MM.1S (cell line): ENCODE results near the gene TSPEAR.

ENCODE experiments used
- DNase-seq: peaks from one replicate; pipeline ENCODE4 v3.0.0-alpha.2; 2015
- H2AFZ ChIP-seq: fragments of 300-600 bp; sonication (generic); 2 replicates; pipeline ENCODE4 v1.6.0; 2016; ENCODE audit warnings: antibody characterized with exemption, low read length
- H3F3A ChIP-seq: fragments of 300-600 bp; sonication (generic); 2 replicates; pipeline ENCODE4 v1.6.1; 2016; ENCODE audit warnings: mild to moderate bottlenecking, antibody characterized with exemption, low read length, moderate library complexity, mixed read lengths; ENCODE audit not compliant: insufficient read depth
- H3K27ac ChIP-seq: fragments of 300-600 bp; sonication (generic); 2 replicates; pipeline ENCODE4 v1.5.1; 2016; ENCODE audit warnings: mild to moderate bottlenecking, low read length
- H3K27me3 ChIP-seq: fragments of 300-600 bp; sonication (generic); replicated peaks from 2 replicates; pipeline ENCODE4 v1.6.0; 2016; ENCODE audit warnings: low read length; ENCODE audit not compliant: insufficient read depth
- H3K36me3 ChIP-seq: fragments of 300-600 bp; sonication (generic); replicated peaks from 2 replicates; pipeline ENCODE4 v1.6.1; 2016; ENCODE audit warnings: mild to moderate bottlenecking, low read length, mixed read lengths; ENCODE audit not compliant: insufficient read depth
- H3K4me1 ChIP-seq: fragments of 300-600 bp; sonication (generic); 2 replicates; pipeline ENCODE4 v1.6.1; 2016; ENCODE audit warnings: low read length, mixed read lengths
- H3K4me2 ChIP-seq: fragments of 300-600 bp; sonication (generic); 2 replicates; pipeline ENCODE4 v1.6.0; 2016; ENCODE audit warnings: low read depth, low read length
- H3K4me3 ChIP-seq: fragments of 300-600 bp; sonication (generic); 2 replicates; pipeline ENCODE4 v1.5.1; 2016; ENCODE audit warnings: low read length, mixed read lengths
- H3K79me2 ChIP-seq: fragments of 300-600 bp; sonication (generic); 2 replicates; pipeline ENCODE4 v1.6.1; 2016; ENCODE audit warnings: mixed run types, low read length, mixed read lengths
- H3K9ac ChIP-seq: fragments of 300-600 bp; sonication (generic); 2 replicates; pipeline ENCODE4 v1.6.1; 2016; ENCODE audit warnings: low read length, mixed read lengths
- H3K9me2 ChIP-seq: fragments of 300-600 bp; sonication (generic); replicated peaks from 2 replicates; pipeline ENCODE4 v1.6.1; 2016; ENCODE audit warnings: mild to moderate bottlenecking, low read length, mixed read lengths; ENCODE audit not compliant: insufficient read depth
- H3K9me3 ChIP-seq: fragments of 300-600 bp; sonication (generic); replicated peaks from 2 replicates; pipeline ENCODE4 v1.6.1; 2016; ENCODE audit warnings: mild to moderate bottlenecking, low read length, mixed read lengths; ENCODE audit not compliant: insufficient read depth
- H4K20me1 ChIP-seq: fragments of 300-600 bp; sonication (generic); 2 replicates; pipeline ENCODE4 v1.6.1; 2016; ENCODE audit warnings: mild to moderate bottlenecking, low read length, moderate library complexity, mixed read lengths; ENCODE audit not compliant: insufficient read depth
- EZH2 ChIP-seq: fragments of 300-600 bp; sonication (generic); optimal IDR thresholded peaks from 2 replicates; pipeline ENCODE3; 2017; ENCODE audit warnings: low read depth, mild to moderate bottlenecking, antibody characterized with exemption, low read length, mixed read lengths
- EZH2phosphoT487 ChIP-seq: fragments of 300-600 bp; sonication (generic); IDR thresholded peaks from 2 replicates; pipeline ENCODE4 v1.6.1; 2018; ENCODE audit warnings: antibody characterized with exemption, low read length
- TF ChIP-seq, protein P1 (sequence below): fragments of 300-600 bp; sonication (generic); IDR thresholded peaks from 2 replicates; pipeline ENCODE4 v1.5.1; 2016; ENCODE audit warnings: antibody characterized with exemption, low read length, mixed read lengths

TSPEAR gene

DNA sequence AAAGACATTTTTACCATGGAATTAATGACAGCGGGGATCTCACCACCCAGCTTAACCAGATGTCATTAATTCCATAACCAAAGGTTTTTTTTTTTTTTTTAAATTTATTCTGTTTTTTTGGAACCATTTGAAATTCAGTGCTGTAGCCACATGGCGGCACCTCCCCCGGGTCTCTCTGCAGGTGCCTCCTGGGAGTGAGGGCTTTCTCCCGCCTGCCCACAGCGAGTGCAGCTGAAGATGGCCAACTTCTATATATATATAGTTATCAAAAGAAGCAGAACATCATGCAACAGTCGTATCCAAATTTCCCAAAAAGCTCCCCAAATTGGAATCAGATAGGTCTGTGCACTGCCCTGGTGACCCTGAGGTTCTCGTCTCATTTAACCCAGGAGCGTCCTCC is 95.9 kb downstream of the TSPEAR start:
- DNase-seq, result no peak
- no peaks in the 10 kb centered on the region for H3K36me3 ChIP-seq
- TF ChIP-seq, protein P1, sequence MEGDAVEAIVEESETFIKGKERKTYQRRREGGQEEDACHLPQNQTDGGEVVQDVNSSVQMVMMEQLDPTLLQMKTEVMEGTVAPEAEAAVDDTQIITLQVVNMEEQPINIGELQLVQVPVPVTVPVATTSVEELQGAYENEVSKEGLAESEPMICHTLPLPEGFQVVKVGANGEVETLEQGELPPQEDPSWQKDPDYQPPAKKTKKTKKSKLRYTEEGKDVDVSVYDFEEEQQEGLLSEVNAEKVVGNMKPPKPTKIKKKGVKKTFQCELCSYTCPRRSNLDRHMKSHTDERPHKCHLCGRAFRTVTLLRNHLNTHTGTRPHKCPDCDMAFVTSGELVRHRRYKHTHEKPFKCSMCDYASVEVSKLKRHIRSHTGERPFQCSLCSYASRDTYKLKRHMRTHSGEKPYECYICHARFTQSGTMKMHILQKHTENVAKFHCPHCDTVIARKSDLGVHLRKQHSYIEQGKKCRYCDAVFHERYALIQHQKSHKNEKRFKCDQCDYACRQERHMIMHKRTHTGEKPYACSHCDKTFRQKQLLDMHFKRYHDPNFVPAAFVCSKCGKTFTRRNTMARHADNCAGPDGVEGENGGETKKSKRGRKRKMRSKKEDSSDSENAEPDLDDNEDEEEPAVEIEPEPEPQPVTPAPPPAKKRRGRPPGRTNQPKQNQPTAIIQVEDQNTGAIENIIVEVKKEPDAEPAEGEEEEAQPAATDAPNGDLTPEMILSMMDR, result no peak
- TF ChIP-seq EZH2, result no peak
- TF ChIP-seq EZH2phosphoT487, result no peak
- H3K4me2 ChIP-seq, result no peak overlapping the region
- no peaks in the 10 kb centered on the region for H3K9me2 ChIP-seq
- H3K9ac ChIP-seq, result no peak overlapping the region
- H2AFZ ChIP-seq, result no peak overlapping the region
- no peaks in the 10 kb centered on the region for H3K4me1 ChIP-seq
- no peak overlapping the region for H3K27ac ChIP-seq
- H4K20me1 ChIP-seq, result no peaks in the 10 kb centered on the region
- peaks cover 88% of the 10 kb centered on the region for H3K27me3 ChIP-seq
- H3K4me3 ChIP-seq, result no peak overlapping the region
- H3K9me3 ChIP-seq, result no peaks in the 10 kb centered on the region
- no peaks in the 10 kb centered on the region for H3F3A ChIP-seq
- H3K79me2 ChIP-seq, result no peaks in the 10 kb centered on the region

DNA sequence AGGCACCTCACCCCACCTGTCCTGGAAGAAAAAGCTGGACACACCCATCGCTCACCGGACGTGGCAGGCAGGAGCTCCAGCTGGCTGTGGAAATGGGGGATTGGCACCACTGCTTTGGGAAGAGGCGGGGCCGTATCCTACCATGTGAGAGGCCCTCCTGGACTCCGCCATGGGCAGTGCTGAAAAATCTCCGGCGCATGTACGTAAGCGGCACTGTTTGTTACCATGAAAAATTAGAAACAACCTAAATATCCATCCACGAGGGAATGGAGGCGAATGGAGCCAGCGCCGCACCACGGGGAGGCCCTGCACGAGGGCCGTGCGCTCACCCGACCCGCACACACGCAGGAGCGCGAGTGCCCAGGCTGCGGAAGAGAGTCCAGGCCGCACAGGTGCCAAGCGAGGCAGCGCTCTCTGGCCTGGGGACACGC is 96.4 kb downstream of the TSPEAR start:
- Histone ChIP-seq H3K4me1 (no peaks in the 10 kb centered on the region), H4K20me1 (no peaks in the 10 kb centered on the region), H3K36me3 (no peaks in the 10 kb centered on the region), H3F3A (no peaks in the 10 kb centered on the region), H3K27me3 (peaks cover 85% of the 10 kb centered on the region), H2AFZ (no peak overlapping the region), H3K79me2 (no peaks in the 10 kb centered on the region), H3K4me3 (no peak overlapping the region), H3K9ac (no peak overlapping the region), H3K27ac (no peak overlapping the region), H3K9me3 (no peaks in the 10 kb centered on the region), H3K4me2 (no peak overlapping the region), H3K9me2 (no peaks in the 10 kb centered on the region)
- TF ChIP-seq, protein P1, result no peak
- TF ChIP-seq EZH2 (no peak), EZH2phosphoT487 (no peak)
- DNase-seq, result no peak

DNA sequence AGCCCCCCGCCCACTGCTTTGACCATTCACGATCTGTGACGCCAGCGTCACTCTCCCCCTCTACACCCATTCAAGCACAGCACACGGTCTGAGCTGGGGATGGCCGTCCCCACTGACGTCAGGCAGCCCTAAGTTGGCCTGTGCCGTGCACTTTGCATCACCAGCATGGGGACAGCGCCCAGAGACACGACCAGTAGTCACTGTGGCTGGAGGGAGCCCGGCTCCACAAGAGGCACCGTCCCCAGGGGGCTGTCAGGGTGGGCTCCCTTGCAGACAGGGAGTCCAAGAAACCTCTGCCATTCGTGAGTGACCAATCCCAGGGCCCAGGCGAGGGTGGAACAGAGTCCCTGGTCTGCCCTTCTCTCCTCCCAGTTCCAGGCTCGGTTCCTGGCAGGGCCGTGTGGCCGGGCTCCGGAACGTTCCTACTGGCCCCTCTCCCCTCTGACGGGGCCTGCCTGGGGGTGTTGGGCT is 97.2 kb downstream of the TSPEAR start:
- no peaks in the 10 kb centered on the region for H4K20me1 ChIP-seq
- no peak overlapping the region for H3K4me2 ChIP-seq

More for the DNA sequence above, 97.2 kb downstream of the TSPEAR start:
- peaks cover 85% of the 10 kb centered on the region for H3K27me3 ChIP-seq
- H3K79me2 ChIP-seq, result no peaks in the 10 kb centered on the region
- H3K9me3 ChIP-seq, result no peaks in the 10 kb centered on the region
- H3F3A ChIP-seq, result no peaks in the 10 kb centered on the region
- H2AFZ ChIP-seq, result no peak overlapping the region
- TF ChIP-seq EZH2 (no peak), EZH2phosphoT487 (no peak)
- TF ChIP-seq, protein P1, result no peak
- H3K9ac ChIP-seq, result no peak overlapping the region
- H3K9me2 ChIP-seq, result no peaks in the 10 kb centered on the region
- no peak overlapping the region for H3K27ac ChIP-seq
- no peak overlapping the region for H3K4me3 ChIP-seq
- no peaks in the 10 kb centered on the region for H3K36me3 ChIP-seq
- no peak for DNase-seq
- no peaks in the 10 kb centered on the region for H3K4me1 ChIP-seq
